IPS-18c (cell line): Measurements from ENCODE around the gene UGGT1.
"Not testable (repeated sequence)": the region's sequence is repeated elsewhere in the genome, so short reads cannot be mapped to it uniquely, and the experiment has no call there.

Source experiments
- H3K4me3 ChIP-seq: 2 replicates; pipeline ENCODE4 v1.7.0; 2013; ENCODE audit warnings: low read depth, mild to moderate bottlenecking, low read length, moderate library complexity; ENCODE audit not compliant: insufficient read depth
- H3K9me3 ChIP-seq: one replicate; pipeline ENCODE4 v1.6.1; 2013; ENCODE audit warnings: mild to moderate bottlenecking, low read length, moderate library complexity; ENCODE audit not compliant: control insufficient read depth, insufficient read depth

The UGGT1 gene

GRCh38 chr2:128196471-128196931, 105.5 kb downstream of the UGGT1 start:
- Histone ChIP-seq H3K9me3 (no peaks in the 10 kb centered on the region), H3K4me3 (no peak overlapping the region)

- Histone ChIP-seq H3K4me3 (no peak overlapping the region), H3K9me3 (no peaks in the 10 kb centered on the region)
Observed at GRCh38 chr2:128197059-128197458, 106.1 kb downstream of the UGGT1 start.

- no peak overlapping the region for H3K4me3 ChIP-seq
- no peaks in the 10 kb centered on the region for H3K9me3 ChIP-seq
Observed at GRCh38 chr2:128198656-128199055, 107.7 kb downstream of the UGGT1 start.

GRCh38 chr2:128199141-128199540, 108.1 kb downstream of the UGGT1 start:
- Histone ChIP-seq H3K4me3 (no peak overlapping the region), H3K9me3 (no peaks in the 10 kb centered on the region)

GRCh38 chr2:128202791-128203190, 111.8 kb downstream of the UGGT1 start:
- Histone ChIP-seq H3K9me3 (no peaks in the 10 kb centered on the region), H3K4me3 (no peak overlapping the region)

GRCh38 chr2:128206245-128206644, 115.2 kb downstream of the UGGT1 start:
- peaks cover 12% of the 10 kb centered on the region for H3K9me3 ChIP-seq
- no peak overlapping the region for H3K4me3 ChIP-seq

GRCh38 chr2:128208023-128208422, 117.0 kb downstream of the UGGT1 start:
- no peak overlapping the region for H3K4me3 ChIP-seq

GRCh38 chr2:128208631-128209324, 117.8 kb downstream of the UGGT1 start:
- H3K9me3 ChIP-seq: peaks cover 12% of the 10 kb centered on the region
- H3K4me3 ChIP-seq: not testable (repeated sequence)

More at GRCh38 chr2:128208023-128208422, 117.0 kb downstream of the UGGT1 start:
- peaks cover 12% of the 10 kb centered on the region for H3K9me3 ChIP-seq

- Histone ChIP-seq H3K4me3 (no peak overlapping the region), H3K9me3 (peaks cover 3% of the 10 kb centered on the region)
Observed at GRCh38 chr2:128214251-128214650, 123.3 kb downstream of the UGGT1 start.

GRCh38 chr2:128214866-128215460, 124.0 kb downstream of the UGGT1 start:
- H3K9me3 ChIP-seq: peaks cover under 1% of the 10 kb centered on the region
- no peak overlapping the region for H3K4me3 ChIP-seq

GRCh38 chr2:128215897-128216642, 125.1 kb downstream of the UGGT1 start:
- no peak overlapping the region for H3K4me3 ChIP-seq
- no peaks in the 10 kb centered on the region for H3K9me3 ChIP-seq

- H3K4me3 ChIP-seq: no peak overlapping the region
- no peaks in the 10 kb centered on the region for H3K9me3 ChIP-seq
Observed at GRCh38 chr2:128217671-128218070, 126.7 kb downstream of the UGGT1 start.

GRCh38 chr2:128219891-128220290, 128.9 kb downstream of the UGGT1 start:
- no peaks in the 10 kb centered on the region for H3K9me3 ChIP-seq
- H3K4me3 ChIP-seq: no peak overlapping the region

- Histone ChIP-seq H3K4me3 (no peak overlapping the region), H3K9me3 (no peaks in the 10 kb centered on the region)
Observed at GRCh38 chr2:128227862-128228261, 136.9 kb downstream of the UGGT1 start.

GRCh38 chr2:128228894-128229293, 137.9 kb downstream of the UGGT1 start:
- Histone ChIP-seq H3K9me3 (no peaks in the 10 kb centered on the region), H3K4me3 (no peak overlapping the region)

- Histone ChIP-seq H3K4me3 (peak overlapping the region; percentile 86), H3K9me3 (no peaks in the 10 kb centered on the region)
Observed at GRCh38 chr2:128232965-128233789, 142.2 kb downstream of the UGGT1 start.

- Histone ChIP-seq H3K4me3 (0 out of 2 replicates have a peak overlapping the region, but pooled peaks have one; percentile 86), H3K9me3 (no peaks in the 10 kb centered on the region)
Observed at GRCh38 chr2:128233790-128234395, 142.9 kb downstream of the UGGT1 start.
